ENCODE results near the gene TMEM245.

TMEM245 gene

DNA sequence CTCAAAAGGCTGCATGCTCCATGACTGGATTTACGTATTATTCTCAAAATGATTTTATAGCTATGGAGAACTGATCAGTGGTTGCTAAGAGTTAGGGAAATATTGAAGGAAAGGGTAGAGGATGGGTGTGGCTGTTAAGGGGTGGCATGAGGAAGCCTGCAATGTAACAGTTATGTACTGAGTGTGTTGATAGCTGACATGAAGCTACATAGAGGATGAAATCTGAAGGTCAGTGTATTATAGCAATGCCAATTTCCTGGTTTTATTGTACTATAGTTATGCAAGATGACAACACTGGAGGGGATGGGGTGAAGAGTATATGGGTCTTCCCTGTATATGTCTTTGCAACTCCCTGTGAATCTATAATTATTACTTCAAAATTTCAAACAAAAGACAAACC is 51.0 kb downstream of the TMEM245 start:
- ChIA-PET CTCF (no interaction called here), POLR2A (interaction anchor here (0.6 kb wide), 1 partner anchor 22 kb away, joined by 3 read pairs; no protein-coding TSS in a partner anchor)
- Histone ChIP-seq H3K4me3 (ENCODE audit: low read depth, low read length) (no peak overlapping the region), H3K9me3 (ENCODE audit: control insufficient read depth, insufficient read depth, low read depth, low read length) (no peaks in the 10 kb centered on the region), H3K4me1 (ENCODE audit: control insufficient read depth, insufficient read depth, low read length) (no peaks in the 10 kb centered on the region), H3K36me3 (ENCODE audit: control insufficient read depth in 2 of 2, insufficient read depth in 1 of 2, low read length in 2 of 2) (peaks cover 36 to 90% of the 10 kb centered on the region in 2 experiments), H3K27ac (ENCODE audit: extremely low read depth, low read depth, low read length) (no peak overlapping the region)
- no peak for TF ChIP-seq ZBTB21 (tag by site-specific recombination; IDR thresholded peaks at IDR 0.05)
- TF ChIP-seq ZNF707 (tag by site-specific recombination; IDR thresholded peaks at IDR 0.05) = no peak
- TF ChIP-seq, protein P1, sequence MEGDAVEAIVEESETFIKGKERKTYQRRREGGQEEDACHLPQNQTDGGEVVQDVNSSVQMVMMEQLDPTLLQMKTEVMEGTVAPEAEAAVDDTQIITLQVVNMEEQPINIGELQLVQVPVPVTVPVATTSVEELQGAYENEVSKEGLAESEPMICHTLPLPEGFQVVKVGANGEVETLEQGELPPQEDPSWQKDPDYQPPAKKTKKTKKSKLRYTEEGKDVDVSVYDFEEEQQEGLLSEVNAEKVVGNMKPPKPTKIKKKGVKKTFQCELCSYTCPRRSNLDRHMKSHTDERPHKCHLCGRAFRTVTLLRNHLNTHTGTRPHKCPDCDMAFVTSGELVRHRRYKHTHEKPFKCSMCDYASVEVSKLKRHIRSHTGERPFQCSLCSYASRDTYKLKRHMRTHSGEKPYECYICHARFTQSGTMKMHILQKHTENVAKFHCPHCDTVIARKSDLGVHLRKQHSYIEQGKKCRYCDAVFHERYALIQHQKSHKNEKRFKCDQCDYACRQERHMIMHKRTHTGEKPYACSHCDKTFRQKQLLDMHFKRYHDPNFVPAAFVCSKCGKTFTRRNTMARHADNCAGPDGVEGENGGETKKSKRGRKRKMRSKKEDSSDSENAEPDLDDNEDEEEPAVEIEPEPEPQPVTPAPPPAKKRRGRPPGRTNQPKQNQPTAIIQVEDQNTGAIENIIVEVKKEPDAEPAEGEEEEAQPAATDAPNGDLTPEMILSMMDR (tag by site-specific recombination; IDR thresholded peaks at IDR 0.05) = no peak
- TF ChIP-seq, protein P2, sequence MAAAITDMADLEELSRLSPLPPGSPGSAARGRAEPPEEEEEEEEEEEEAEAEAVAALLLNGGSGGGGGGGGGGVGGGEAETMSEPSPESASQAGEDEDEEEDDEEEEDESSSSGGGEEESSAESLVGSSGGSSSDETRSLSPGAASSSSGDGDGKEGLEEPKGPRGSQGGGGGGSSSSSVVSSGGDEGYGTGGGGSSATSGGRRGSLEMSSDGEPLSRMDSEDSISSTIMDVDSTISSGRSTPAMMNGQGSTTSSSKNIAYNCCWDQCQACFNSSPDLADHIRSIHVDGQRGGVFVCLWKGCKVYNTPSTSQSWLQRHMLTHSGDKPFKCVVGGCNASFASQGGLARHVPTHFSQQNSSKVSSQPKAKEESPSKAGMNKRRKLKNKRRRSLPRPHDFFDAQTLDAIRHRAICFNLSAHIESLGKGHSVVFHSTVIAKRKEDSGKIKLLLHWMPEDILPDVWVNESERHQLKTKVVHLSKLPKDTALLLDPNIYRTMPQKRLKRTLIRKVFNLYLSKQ (tag by site-specific recombination; IDR thresholded peaks at IDR 0.05; ENCODE audit: borderline replicate concordance) = no peak
- TF ChIP-seq ZNF791 (tag by site-specific recombination; IDR thresholded peaks at IDR 0.05) = no peak
- TF ChIP-seq ZNF302 (tag by site-specific recombination; IDR thresholded peaks at IDR 0.05; ENCODE audit: low read depth) = no peak
- no peak for TF ChIP-seq ZNF19 (tag by site-specific recombination; IDR thresholded peaks at IDR 0.05; ENCODE audit: low read depth)
- TF ChIP-seq, protein P3, sequence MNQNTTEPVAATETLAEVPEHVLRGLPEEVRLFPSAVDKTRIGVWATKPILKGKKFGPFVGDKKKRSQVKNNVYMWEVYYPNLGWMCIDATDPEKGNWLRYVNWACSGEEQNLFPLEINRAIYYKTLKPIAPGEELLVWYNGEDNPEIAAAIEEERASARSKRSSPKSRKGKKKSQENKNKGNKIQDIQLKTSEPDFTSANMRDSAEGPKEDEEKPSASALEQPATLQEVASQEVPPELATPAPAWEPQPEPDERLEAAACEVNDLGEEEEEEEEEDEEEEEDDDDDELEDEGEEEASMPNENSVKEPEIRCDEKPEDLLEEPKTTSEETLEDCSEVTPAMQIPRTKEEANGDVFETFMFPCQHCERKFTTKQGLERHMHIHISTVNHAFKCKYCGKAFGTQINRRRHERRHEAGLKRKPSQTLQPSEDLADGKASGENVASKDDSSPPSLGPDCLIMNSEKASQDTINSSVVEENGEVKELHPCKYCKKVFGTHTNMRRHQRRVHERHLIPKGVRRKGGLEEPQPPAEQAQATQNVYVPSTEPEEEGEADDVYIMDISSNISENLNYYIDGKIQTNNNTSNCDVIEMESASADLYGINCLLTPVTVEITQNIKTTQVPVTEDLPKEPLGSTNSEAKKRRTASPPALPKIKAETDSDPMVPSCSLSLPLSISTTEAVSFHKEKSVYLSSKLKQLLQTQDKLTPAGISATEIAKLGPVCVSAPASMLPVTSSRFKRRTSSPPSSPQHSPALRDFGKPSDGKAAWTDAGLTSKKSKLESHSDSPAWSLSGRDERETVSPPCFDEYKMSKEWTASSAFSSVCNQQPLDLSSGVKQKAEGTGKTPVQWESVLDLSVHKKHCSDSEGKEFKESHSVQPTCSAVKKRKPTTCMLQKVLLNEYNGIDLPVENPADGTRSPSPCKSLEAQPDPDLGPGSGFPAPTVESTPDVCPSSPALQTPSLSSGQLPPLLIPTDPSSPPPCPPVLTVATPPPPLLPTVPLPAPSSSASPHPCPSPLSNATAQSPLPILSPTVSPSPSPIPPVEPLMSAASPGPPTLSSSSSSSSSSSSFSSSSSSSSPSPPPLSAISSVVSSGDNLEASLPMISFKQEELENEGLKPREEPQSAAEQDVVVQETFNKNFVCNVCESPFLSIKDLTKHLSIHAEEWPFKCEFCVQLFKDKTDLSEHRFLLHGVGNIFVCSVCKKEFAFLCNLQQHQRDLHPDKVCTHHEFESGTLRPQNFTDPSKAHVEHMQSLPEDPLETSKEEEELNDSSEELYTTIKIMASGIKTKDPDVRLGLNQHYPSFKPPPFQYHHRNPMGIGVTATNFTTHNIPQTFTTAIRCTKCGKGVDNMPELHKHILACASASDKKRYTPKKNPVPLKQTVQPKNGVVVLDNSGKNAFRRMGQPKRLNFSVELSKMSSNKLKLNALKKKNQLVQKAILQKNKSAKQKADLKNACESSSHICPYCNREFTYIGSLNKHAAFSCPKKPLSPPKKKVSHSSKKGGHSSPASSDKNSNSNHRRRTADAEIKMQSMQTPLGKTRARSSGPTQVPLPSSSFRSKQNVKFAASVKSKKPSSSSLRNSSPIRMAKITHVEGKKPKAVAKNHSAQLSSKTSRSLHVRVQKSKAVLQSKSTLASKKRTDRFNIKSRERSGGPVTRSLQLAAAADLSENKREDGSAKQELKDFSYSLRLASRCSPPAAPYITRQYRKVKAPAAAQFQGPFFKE (tag by site-specific recombination; IDR thresholded peaks at IDR 0.05; ENCODE audit: borderline replicate concordance) = no peak
- TF ChIP-seq, protein P4, sequence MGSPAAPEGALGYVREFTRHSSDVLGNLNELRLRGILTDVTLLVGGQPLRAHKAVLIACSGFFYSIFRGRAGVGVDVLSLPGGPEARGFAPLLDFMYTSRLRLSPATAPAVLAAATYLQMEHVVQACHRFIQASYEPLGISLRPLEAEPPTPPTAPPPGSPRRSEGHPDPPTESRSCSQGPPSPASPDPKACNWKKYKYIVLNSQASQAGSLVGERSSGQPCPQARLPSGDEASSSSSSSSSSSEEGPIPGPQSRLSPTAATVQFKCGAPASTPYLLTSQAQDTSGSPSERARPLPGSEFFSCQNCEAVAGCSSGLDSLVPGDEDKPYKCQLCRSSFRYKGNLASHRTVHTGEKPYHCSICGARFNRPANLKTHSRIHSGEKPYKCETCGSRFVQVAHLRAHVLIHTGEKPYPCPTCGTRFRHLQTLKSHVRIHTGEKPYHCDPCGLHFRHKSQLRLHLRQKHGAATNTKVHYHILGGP (tag by site-specific recombination; IDR thresholded peaks at IDR 0.05) = no peak
- TF ChIP-seq ZNF529 (tag by site-specific recombination; IDR thresholded peaks at IDR 0.05; ENCODE audit: insufficient replicate concordance) = no peak
- TF ChIP-seq ZNF211 (tag by site-specific recombination; IDR thresholded peaks at IDR 0.05; ENCODE audit: low read depth) = no peak
- TF ChIP-seq ZNF239 (tag by site-specific recombination; IDR thresholded peaks at IDR 0.05) = no peak
- no peak for TF ChIP-seq ZBTB20 (tag by site-specific recombination; IDR thresholded peaks at IDR 0.05)
- TF ChIP-seq GLI4 (tag by site-specific recombination; IDR thresholded peaks at IDR 0.05) = no peak
- no peak for TF ChIP-seq ZNF114 (tag by site-specific recombination; IDR thresholded peaks at IDR 0.05)
- TF ChIP-seq, protein P5, sequence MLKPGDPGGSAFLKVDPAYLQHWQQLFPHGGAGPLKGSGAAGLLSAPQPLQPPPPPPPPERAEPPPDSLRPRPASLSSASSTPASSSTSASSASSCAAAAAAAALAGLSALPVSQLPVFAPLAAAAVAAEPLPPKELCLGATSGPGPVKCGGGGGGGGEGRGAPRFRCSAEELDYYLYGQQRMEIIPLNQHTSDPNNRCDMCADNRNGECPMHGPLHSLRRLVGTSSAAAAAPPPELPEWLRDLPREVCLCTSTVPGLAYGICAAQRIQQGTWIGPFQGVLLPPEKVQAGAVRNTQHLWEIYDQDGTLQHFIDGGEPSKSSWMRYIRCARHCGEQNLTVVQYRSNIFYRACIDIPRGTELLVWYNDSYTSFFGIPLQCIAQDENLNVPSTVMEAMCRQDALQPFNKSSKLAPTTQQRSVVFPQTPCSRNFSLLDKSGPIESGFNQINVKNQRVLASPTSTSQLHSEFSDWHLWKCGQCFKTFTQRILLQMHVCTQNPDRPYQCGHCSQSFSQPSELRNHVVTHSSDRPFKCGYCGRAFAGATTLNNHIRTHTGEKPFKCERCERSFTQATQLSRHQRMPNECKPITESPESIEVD (tag by site-specific recombination; IDR thresholded peaks at IDR 0.05) = no peak
- no peak for TF ChIP-seq ZNF174 (tag by site-specific recombination; IDR thresholded peaks at IDR 0.05)
- TF ChIP-seq ZNF514 (tag by site-specific recombination; IDR thresholded peaks at IDR 0.05) = no peak
- TF ChIP-seq GLIS1 (tag by site-specific recombination; IDR thresholded peaks at IDR 0.05) = no peak
